M059J (cell line): Measurements from ENCODE around the gene TPST2. TPM values are rescaled to one million over a fixed set of nuclear protein-coding genes. Genes with fewer than 3 reads are reported as not detected.

Experiments used
- DNase-seq: peaks from one replicate; pipeline ENCODE4 v3.0.0-alpha.2; 2012; ENCODE audit warnings: low read depth
- total RNA-seq: library from RNA; depleted of rRNA; stranded (reverse); fragments of >200 nt; shearing (Covaris generic); gene quantifications from 2 replicates; pipeline ENCODE4 v1.2.3, GENCODE V29; 2014

Gene TPST2
- total RNA-seq, 1 experiment from 2014 or later: 34.8 TPM

DNA sequence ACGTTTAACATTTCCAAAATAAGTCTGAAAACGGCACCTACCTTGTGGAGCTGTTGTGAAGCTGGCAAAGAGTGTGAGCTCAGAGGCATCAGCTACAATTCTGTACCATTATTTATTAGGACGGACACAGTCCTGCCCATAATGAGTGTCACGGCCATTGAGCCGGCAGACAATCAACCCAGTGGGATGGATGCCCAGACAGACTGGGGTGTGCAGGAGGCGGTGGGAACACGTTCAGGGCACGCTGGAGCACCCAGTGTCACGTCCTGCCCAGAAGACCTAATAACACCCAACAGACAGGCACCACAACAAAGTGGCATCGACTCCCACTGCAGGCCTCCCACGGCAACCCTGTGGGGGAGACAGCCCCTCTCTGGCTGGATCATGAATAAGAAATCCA is 34.5 kb downstream of the TPST2 start:
- no peak for DNase-seq

GRCh38 chr22:26554956-26555355 is 35.0 kb downstream of the TPST2 start:
- no peak for DNase-seq

- peak; percentile 86 for DNase-seq
These were observed 36.7 kb downstream of the TPST2 start for GRCh38 chr22:26553056-26553752.

- no peak for DNase-seq
These were observed 37.5 kb downstream of the TPST2 start for GRCh38 chr22:26552466-26552865.

DNA sequence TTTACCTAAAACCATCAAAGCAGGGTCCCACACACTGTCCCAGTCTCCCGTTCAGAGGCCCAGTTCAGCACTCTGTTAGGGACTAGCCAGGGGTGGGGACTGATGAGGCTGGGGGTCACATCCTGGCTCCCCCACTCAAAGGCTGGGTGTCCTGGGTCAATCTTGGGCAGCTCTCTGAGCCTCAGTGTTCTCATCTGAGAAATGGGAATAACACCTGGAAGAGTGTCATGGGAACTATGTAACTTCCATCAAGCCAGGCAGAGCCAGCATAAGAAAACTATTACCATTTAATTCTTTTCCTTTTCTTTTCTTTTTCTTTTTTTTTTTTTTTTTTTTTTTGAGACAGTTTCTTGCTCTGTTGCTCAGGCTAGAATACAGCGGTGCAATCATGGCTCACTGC is 38.4 kb downstream of the TPST2 start:
- DNase-seq: no peak

DNA sequence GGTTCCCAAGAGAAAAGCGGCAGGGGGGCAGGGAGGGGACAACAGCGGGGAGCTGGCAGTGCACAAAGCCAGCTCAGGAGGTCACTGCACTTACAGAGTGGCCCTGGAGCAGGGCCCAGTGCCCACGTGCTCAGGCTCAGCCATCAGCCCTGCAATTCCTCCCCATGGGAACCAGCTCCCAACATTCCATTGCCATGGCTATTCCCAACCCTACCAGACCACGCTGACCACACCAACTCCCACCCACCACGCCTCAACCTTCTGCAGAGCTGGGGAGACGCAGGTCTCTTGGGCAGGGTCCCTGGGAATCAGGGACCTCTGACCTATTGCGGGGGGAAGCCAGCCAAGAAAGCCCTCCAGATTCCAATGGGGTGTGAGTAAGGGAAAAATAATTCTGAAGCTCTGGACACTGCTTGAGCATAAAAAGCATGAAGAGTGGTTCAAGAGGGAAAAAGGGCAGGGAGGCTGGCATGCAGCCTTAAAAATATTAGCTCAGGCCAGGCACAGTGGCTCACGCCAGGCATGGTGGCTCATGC is 39.4 kb downstream of the TPST2 start:
- peak; percentile 95 for DNase-seq

DNA sequence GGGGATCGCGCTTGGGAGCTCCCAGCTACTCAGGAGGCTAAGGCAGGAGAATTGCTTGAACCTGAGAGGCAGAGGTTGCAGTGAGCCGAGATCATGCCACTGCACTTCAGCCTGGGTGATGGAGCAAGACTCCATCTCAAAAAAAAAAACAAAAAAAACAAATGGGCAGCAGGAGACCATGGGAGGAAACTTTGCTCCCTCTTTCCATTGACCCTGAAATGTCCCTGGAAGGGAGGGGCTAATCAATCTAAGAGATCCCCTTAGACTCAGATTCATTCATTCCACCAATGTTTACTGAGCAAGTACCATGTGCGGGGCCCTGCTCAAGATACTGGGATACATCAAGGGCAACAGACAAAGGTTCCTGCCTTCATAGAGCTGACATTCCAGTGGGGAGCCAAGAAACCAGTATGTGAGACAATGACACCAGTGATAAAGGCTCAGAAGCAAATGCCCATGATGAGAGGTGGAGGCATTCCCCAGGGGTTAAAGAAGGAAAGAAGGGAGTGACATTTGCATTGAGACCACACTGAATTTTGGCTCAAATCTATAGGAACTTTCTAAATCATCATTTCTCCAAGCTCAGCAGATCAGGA is 39.9 kb downstream of the TPST2 start:
- no peak for DNase-seq

- DNase-seq: no peak
These were observed 40.9 kb downstream of the TPST2 start for GRCh38 chr22:26548984-26549383.

GRCh38 chr22:26548303-26548702 is 41.6 kb downstream of the TPST2 start:
- DNase-seq: no peak

- DNase-seq: no peak
These were observed 42.1 kb downstream of the TPST2 start for GRCh38 chr22:26547837-26548236.

- no peak for DNase-seq
These were observed 42.5 kb downstream of the TPST2 start for GRCh38 chr22:26547426-26547825.

DNA sequence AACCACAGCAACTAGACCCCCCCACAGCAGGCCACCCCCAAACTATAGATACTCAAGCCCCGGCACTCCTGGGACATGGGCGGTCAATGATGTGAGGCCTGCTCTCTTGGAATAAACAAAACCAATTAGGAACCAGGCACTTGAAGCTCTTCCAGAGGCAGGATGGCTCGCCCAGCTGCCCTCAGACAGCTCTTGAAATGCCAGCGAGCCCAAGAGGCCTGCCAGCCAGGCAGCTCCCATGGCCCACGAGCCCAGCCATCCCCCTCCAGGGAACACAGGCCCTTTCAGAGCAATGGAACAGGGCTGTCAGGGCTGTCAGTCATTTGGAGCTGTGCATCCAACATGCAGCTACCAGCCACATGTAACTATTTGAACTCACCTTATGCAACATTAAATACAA is 43.6 kb downstream of the TPST2 start:
- no peak for DNase-seq

- DNase-seq: no peak
These were observed 44.1 kb downstream of the TPST2 start for GRCh38 chr22:26545827-26546226.

- DNase-seq: no peak
These were observed 44.5 kb downstream of the TPST2 start for GRCh38 chr22:26545385-26545784.

DNA sequence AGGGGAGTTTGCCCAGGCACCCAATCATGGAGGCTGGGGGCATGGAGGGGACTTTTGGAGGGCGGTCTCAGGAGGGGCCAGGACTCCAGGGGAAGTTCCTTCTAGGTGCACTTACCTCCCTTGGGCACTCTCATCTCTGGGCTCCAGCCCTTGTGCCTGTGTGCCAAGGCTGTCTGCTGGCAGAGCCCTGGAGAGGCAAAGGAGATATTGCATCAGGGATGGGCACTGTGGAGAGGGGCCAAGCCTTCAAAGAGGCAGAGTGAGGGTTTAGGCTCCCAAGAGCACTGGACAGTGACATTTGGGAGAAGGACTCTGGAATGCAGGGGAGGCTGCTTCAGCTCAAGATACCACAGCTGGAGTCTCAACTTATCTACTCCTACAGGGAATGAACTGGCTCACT is 45.4 kb downstream of the TPST2 start:
- DNase-seq: no peak

- no peak for DNase-seq
These were observed 47.1 kb downstream of the TPST2 start for GRCh38 chr22:26542831-26543230.

DNA sequence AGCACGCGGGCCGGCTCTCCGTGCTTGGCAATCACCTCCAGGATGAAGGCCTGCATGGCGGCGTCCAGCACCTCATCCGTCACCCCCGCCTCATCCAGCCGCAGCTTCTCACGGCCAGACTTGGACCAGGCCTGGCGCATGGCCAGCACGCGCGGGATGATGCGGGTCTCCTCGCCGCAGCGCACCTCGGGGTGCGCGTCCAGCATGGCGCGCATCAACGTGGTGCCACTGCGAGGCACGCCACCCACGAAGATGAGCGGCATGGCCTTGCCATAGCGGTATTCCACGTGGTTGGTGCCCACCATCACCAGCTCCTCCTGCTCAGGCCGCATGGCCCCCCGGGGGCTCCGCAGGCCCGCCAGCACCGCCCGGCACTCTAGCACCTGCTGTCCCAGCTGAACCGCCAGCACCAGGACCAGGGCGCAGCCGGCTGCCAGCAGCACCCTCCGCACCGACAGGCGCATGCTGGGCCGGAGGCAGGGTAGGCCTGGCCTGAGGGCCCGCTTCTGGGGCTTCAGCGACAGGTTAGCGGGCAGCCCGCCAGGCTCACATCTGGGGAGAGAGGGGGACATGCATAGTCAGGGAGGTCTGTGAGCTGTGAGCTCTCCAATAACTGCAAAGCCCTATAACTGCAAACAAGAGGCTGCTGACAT is 48.6 kb downstream of the TPST2 start:
- DNase-seq: no peak

DNA sequence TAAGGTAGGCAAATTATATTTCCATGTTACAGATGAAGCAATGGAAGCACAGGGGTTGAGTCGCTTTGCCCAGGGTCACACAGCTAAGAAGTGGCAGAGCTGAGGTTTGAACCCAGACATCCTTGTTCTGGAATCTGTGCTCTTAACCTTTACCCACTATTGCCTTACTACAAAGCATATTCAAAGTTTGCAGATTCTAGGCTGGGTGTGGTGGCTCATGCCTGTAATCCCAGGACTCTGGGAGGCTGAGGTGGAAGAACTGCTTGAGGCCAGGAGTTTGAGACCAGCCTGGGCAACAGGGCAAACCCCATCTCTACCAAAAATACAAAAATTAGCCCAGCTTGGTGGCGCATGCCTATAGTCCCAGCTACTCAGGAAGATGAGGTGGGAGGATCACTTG is 49.8 kb downstream of the TPST2 start:
- DNase-seq: no peak

- DNase-seq: no peak
These were observed 53.2 kb downstream of the TPST2 start for GRCh38 chr22:26536762-26537134.

DNA sequence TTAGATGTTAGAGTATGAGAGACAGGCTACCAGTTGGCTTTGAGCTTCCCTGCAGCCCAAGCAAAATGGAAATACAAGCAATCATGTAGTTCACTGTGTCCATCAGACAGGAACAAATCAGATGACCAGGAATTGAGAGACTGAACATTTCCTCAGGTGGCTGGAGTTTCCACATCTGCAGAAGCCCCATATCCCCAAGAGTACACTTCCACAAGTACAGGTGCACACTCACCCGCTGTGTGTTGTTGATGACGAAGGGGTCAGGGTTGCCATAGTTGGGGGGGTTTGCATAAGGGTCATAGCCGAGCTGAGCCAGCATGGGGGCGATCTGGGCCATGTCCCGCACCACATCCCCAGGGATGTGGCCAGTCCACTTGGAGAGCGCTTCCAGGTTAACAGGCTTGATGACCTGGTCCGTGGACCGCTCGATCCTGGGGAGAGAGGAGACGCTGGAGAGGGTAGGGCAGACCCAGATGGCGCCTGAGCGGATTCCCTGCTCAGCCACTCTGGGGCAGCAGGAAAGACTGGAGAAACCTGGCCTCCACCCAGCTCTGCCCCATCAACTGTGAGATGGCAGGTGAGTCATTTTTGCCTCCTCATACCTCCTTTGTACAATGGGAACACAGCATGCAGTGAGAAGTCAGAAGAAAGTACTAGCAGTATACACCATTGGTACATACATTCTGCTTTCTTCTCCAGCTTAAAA is 53.7 kb downstream of the TPST2 start:
- peak; percentile 23 for DNase-seq

- no peak for DNase-seq
These were observed 54.4 kb downstream of the TPST2 start for GRCh38 chr22:26535603-26535908.

- no peak for DNase-seq
These were observed 54.9 kb downstream of the TPST2 start for GRCh38 chr22:26534874-26535602.
